HCT116 (cell line): ENCODE data around the gene NXF3. TPM values are rescaled to one million over a fixed set of nuclear protein-coding genes. Genes with fewer than 3 reads are reported as not detected.
"Not testable (repeated sequence)": the region's sequence is repeated elsewhere in the genome, so short reads cannot be mapped to it uniquely, and the experiment has no call there.

ENCODE experiments used
- ATAC-seq: fragments of 200-7000 bp; cut with Tn5 transposase; 2 replicates; pipeline ENCODE4 v1.9.1; 2020; ENCODE audit warnings: mild to moderate bottlenecking, moderate library complexity
- BruUV-seq: library from RNA; stranded (reverse); fragments of 400-500 nt; replicated peaks from 2 replicates; lab custom pipeline; 2021; lab: Mats Ljungman, UMichigan
- CTCF ChIA-PET: fragments of 300-600 bp; sonication (Branson Sonifier 250); formaldehyde crosslinking; loops from one replicate; lab custom pipeline; 2021; ENCODE audit warnings: antibody characterized with exemption; lab: Charles Lee
- POLR2A ChIA-PET: fragments of 300-600, 350-600 bp; sonication (Branson Sonifier 250); formaldehyde crosslinking; loops from one replicate; lab custom pipeline; 2021; ENCODE audit warnings: antibody characterized with exemption; lab: Charles Lee
- RAD21 ChIA-PET, 2 experiments: fragments of 300-600 bp; sonication (Branson Sonifier 250); formaldehyde crosslinking; loops; one replicate each; lab custom pipeline; 2023; ENCODE audit warnings: low total read pairs in 2 of 2; ENCODE audit not compliant: uncharacterized antibody in 2 of 2, unreplicated experiment in 2 of 2, low non-redundant PET in 1 of 2; lab: Charles Lee
- DNase-seq: peaks from one replicate; pipeline ENCODE4 v3.0.0-alpha.2; 2010; ENCODE audit warnings: low read depth, low spot score
- H2AFZ ChIP-seq: fragments of 200-600 bp; shearing (Covaris generic), sonication (generic); 2 replicates; pipeline ENCODE4 v1.6.1; 2017; ENCODE audit warnings: low read depth, mixed run types, mixed read lengths, antibody characterized with exemption, low read length; ENCODE audit not compliant: poor library complexity, severe bottlenecking
- H3K27ac ChIP-seq: 2 replicates; pipeline ENCODE4 v1.5.1; 2012; ENCODE audit warnings: low read depth, low read length
- H3K27me3 ChIP-seq: fragments of 200-600 bp; sonication (generic); 2 replicates; pipeline ENCODE4 v1.6.1; 2016; ENCODE audit warnings: mixed run types, low read length, mixed read lengths; ENCODE audit not compliant: insufficient read depth
- H3K36me3 ChIP-seq, 2 experiments: fragments of 200-500 bp in 1 of 2; fragments of 200-600 bp in 1 of 2; sonication (Bioruptor generic) in 1 of 2; sonication (generic) in 1 of 2; 2 replicates each; pipeline versions ENCODE4 v1.5.1 to v1.6.1; 2014 to 2016; ENCODE audit warnings: low read length in 2 of 2, inconsistent platforms in 1 of 2, mixed read lengths in 1 of 2, mixed run types in 1 of 2; ENCODE audit not compliant: insufficient read depth in 2 of 2, control insufficient read depth in 1 of 2
- H3K4me1 ChIP-seq, 2 experiments: fragments of 200-600 bp in 1 of 2; sonication (generic) in 1 of 2; 2 replicates each; pipeline versions ENCODE4 v1.5.1 to v1.6.1; 2012 to 2017; ENCODE audit warnings: low read length in 2 of 2, inconsistent platforms in 1 of 2, mild to moderate bottlenecking in 1 of 2, mixed read lengths in 1 of 2, mixed run types in 1 of 2, moderate library complexity in 1 of 2; ENCODE audit not compliant: insufficient read depth in 2 of 2, control insufficient read depth in 1 of 2
- H3K4me2 ChIP-seq: fragments of 200-600 bp; sonication (generic); 2 replicates; pipeline ENCODE4 v1.6.1; 2017; ENCODE audit warnings: mixed run types, low read length, mixed read lengths
- H3K4me3 ChIP-seq, 2 experiments: fragments of 200-600 bp in 1 of 2; sonication (generic) in 1 of 2; replicated peaks in 1 of 2; 2 replicates each; pipeline ENCODE4 v1.5.1; 2011 to 2016; ENCODE audit warnings: low read length in 2 of 2, control low read depth in 1 of 2, low read depth in 1 of 2, mild to moderate bottlenecking in 1 of 2, mixed read lengths in 1 of 2, mixed run types in 1 of 2
- H3K79me2 ChIP-seq: fragments of 200-600 bp; sonication (generic); 2 replicates; pipeline ENCODE4 v1.6.1; 2017; ENCODE audit warnings: mild to moderate bottlenecking, mixed run types, low read length, moderate library complexity, mixed read lengths; ENCODE audit not compliant: insufficient read depth
- H3K9ac ChIP-seq: fragments of 200-600 bp; sonication (generic); 2 replicates; pipeline ENCODE4 v1.6.1; 2016; ENCODE audit warnings: low read length, mixed read lengths
- H3K9me2 ChIP-seq: fragments of 200-600 bp; sonication (generic), shearing (Covaris generic); 2 replicates; pipeline ENCODE4 v1.6.1; 2017; ENCODE audit warnings: mixed run types, mild to moderate bottlenecking, moderate library complexity; ENCODE audit not compliant: insufficient read depth
- H3K9me3 ChIP-seq, 2 experiments: fragments of 200-500 bp in 1 of 2; fragments of 200-600 bp in 1 of 2; sonication (Bioruptor generic) in 1 of 2; sonication (generic) in 1 of 2; 2 replicates each; pipeline ENCODE4 v1.6.1; 2014 to 2017; ENCODE audit warnings: low read length in 2 of 2, mixed read lengths in 2 of 2, inconsistent platforms in 1 of 2, low read depth in 1 of 2, mild to moderate bottlenecking in 1 of 2, mixed run types in 1 of 2, moderate library complexity in 1 of 2; ENCODE audit not compliant: control insufficient read depth in 1 of 2, insufficient read depth in 1 of 2
- H4K20me1 ChIP-seq: fragments of 200-600 bp; sonication (generic), shearing (Covaris generic); 2 replicates; pipeline ENCODE4 v1.6.1; 2017; ENCODE audit warnings: mixed run types, mild to moderate bottlenecking, moderate library complexity; ENCODE audit not compliant: insufficient read depth
- CBX3 ChIP-seq: IDR thresholded peaks from 2 replicates; pipeline ENCODE4 v1.6.1; 2012; ENCODE audit warnings: low read depth
- CEBPB ChIP-seq: IDR thresholded peaks from 2 replicates; pipeline ENCODE4 v1.6.1; 2012; ENCODE audit warnings: low read depth
- CTCF ChIP-seq, 3 experiments: fragments of 200-600 bp in 1 of 3; sonication (generic) in 1 of 3; IDR thresholded peaks in 2 of 3; conservative IDR thresholded peaks in 1 of 3; 2 replicates each; pipeline ENCODE4 v1.5.1; 2012 to 2017; ENCODE audit warnings: low read depth in 2 of 3, low read length in 2 of 3, antibody characterized with exemption in 1 of 3, borderline replicate concordance in 1 of 3, control low read depth in 1 of 3, mild to moderate bottlenecking in 1 of 3, mixed read lengths in 1 of 3, mixed run types in 1 of 3, moderate library complexity in 1 of 3; ENCODE audit not compliant: insufficient read depth in 1 of 3
- EGR1 ChIP-seq: IDR thresholded peaks from 2 replicates; pipeline ENCODE4 v1.6.1; 2012; ENCODE audit warnings: low read depth
- EZH2 ChIP-seq: fragments of 200-600 bp; sonication (generic); IDR thresholded peaks from 2 replicates; pipeline ENCODE4 v1.6.1; 2017; ENCODE audit warnings: antibody characterized with exemption, mixed run types
- POLR2A ChIP-seq: IDR thresholded peaks from 2 replicates; pipeline ENCODE4 v1.7.0; 2011; ENCODE audit warnings: borderline replicate concordance; ENCODE audit not compliant: insufficient read depth, insufficient read length; ENCODE audit errors: extremely low read depth
- RAD21 ChIP-seq: IDR thresholded peaks from 2 replicates; pipeline ENCODE4 v1.6.1; 2012; ENCODE audit warnings: low read depth, mild to moderate bottlenecking
- SP1 ChIP-seq: IDR thresholded peaks from 2 replicates; pipeline ENCODE4 v1.6.1; 2012; ENCODE audit warnings: low read depth
- SRF ChIP-seq: IDR thresholded peaks from 2 replicates; pipeline ENCODE4 v1.6.1; 2012; ENCODE audit warnings: low read depth
- ZNF274 ChIP-seq: fragments of 200-500 bp; sonication (Bioruptor generic); IDR thresholded peaks from 2 replicates; pipeline ENCODE4 v1.6.1; 2014; ENCODE audit warnings: mild to moderate bottlenecking, low read depth, low read length, inconsistent platforms
- intact Hi-C: fragments of 100-400 bp; cut with micrococcal nuclease; formaldehyde crosslinking; loops from 2 replicates; pipeline ENCODE4 v1.10.0; 2022
- total RNA-seq: library from RNA; stranded (reverse); gene quantifications from one replicate; pipeline ENCODE4 v1.2.1, GENCODE V29; 2021; ENCODE audit not compliant: unreplicated experiment
- TF ChIP-seq, protein P1 (sequence below): IDR thresholded peaks from 2 replicates; pipeline ENCODE4 v1.6.1; 2012; ENCODE audit warnings: low read depth

NXF3 gene
- total RNA-seq, 1 experiment from 2014 or later: 0.25 TPM

DNA sequence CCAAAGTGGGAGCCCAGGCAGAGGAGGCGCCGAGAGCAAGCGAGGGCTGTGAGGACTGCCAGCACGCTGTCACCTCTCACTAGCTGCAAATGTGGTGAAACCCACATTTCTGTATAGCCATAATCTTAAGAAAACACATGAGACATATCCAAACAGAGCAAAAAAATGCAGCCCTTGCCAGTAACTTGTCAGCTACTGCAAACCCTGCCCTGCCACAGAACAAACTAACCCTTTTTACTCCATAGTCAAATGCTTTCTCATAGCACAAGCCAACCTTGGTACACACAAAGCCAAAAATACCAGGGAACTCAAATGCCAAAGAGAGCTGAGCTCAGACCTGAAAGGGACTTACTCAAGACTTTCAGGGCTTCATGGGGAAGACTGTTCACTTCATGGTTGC is 14.9 kb upstream of the NXF3 start:
- Histone ChIP-seq H3K27ac (no peak overlapping the region), H3K27me3 (no peaks in the 10 kb centered on the region), H3K4me1 (no peaks in the 10 kb centered on the region), H3K9ac (no peak overlapping the region), H3K9me3 (no peaks in the 10 kb centered on the region), H3K36me3 (no peaks in the 10 kb centered on the region), H3K4me2 (no peak overlapping the region), H3K4me3 (no peak overlapping the region), H4K20me1 (no peaks in the 10 kb centered on the region), H3K9me2 (no peaks in the 10 kb centered on the region), H3K79me2 (no peaks in the 10 kb centered on the region), H2AFZ (no peak overlapping the region)
- CTCF ChIA-PET: no interaction called here
- RAD21 ChIA-PET: no interaction called here
- BruUV-seq: no TSS peak
- DNase-seq (no peak), ATAC-seq (no peak)
- intact Hi-C loops: no loop called here
- no peak for TF ChIP-seq SRF
- no peak for TF ChIP-seq CBX3
- TF ChIP-seq RAD21: no peak
- no peak for TF ChIP-seq CEBPB
- no peak for TF ChIP-seq POLR2A
- no peak for TF ChIP-seq EGR1
- no peak for TF ChIP-seq CTCF (IDR thresholded peaks at IDR 0.05 in 2 of 3, conservative IDR thresholded peaks at IDR 0.05 in 1 of 3; ENCODE audit: borderline replicate concordance in 1 of 3, insufficient read depth in 1 of 3, low read depth in 2 of 3, low read length in 2 of 3)
- TF ChIP-seq, protein P1, sequence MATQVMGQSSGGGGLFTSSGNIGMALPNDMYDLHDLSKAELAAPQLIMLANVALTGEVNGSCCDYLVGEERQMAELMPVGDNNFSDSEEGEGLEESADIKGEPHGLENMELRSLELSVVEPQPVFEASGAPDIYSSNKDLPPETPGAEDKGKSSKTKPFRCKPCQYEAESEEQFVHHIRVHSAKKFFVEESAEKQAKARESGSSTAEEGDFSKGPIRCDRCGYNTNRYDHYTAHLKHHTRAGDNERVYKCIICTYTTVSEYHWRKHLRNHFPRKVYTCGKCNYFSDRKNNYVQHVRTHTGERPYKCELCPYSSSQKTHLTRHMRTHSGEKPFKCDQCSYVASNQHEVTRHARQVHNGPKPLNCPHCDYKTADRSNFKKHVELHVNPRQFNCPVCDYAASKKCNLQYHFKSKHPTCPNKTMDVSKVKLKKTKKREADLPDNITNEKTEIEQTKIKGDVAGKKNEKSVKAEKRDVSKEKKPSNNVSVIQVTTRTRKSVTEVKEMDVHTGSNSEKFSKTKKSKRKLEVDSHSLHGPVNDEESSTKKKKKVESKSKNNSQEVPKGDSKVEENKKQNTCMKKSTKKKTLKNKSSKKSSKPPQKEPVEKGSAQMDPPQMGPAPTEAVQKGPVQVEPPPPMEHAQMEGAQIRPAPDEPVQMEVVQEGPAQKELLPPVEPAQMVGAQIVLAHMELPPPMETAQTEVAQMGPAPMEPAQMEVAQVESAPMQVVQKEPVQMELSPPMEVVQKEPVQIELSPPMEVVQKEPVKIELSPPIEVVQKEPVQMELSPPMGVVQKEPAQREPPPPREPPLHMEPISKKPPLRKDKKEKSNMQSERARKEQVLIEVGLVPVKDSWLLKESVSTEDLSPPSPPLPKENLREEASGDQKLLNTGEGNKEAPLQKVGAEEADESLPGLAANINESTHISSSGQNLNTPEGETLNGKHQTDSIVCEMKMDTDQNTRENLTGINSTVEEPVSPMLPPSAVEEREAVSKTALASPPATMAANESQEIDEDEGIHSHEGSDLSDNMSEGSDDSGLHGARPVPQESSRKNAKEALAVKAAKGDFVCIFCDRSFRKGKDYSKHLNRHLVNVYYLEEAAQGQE: no peak
- TF ChIP-seq SP1: no peak
- TF ChIP-seq ZNF274: no peak
- TF ChIP-seq EZH2: no peak
- POLR2A ChIA-PET: no interaction called here

DNA sequence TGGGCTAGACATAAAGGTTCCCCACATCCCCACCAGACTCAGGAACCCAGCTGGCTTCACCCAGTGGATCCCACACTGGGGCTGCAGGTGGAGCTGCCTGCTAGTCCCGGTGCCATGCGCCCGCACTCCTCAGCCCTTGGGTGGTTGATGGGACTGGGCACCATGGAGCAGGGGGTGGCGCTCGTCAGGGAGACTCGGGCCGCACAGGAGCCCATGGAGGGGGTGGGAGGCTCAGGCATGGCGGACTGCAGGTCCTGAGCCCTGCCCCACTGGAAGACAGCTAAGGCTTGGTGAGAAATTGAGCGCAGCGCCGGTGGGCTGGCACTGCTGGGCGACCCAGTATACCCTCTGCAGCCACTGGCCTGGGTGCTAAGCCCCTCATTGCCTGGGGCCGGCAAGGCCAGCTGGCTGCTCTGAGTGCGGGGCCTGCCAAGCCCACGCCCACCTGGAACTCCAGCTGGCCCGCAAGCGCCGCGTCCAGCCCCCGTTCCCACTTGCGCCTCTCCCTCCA is 14.3 kb upstream of the NXF3 start:
- ATAC-seq, CTCF ChIA-PET, H2AFZ ChIP-seq, BruUV-seq, POLR2A ChIA-PET, intact Hi-C loops, H3K9ac ChIP-seq, H3K36me3 ChIP-seq, H4K20me1 ChIP-seq, H3K9me3 ChIP-seq, H3K4me2 ChIP-seq, H3K27me3 ChIP-seq, H3K4me1 ChIP-seq, H3K4me3 ChIP-seq, H3K27ac ChIP-seq, H3K79me2 ChIP-seq, DNase-seq, RAD21 ChIA-PET, H3K9me2 ChIP-seq: not testable (repeated sequence)
